Measurements from ENCODE around the gene CADM1.

CADM1 gene

GRCh38 chr11:115188188-115188897 is 315.9 kb downstream of the CADM1 start:
- DNase-seq, result no peak

GRCh38 chr11:115185931-115186330 is 318.3 kb downstream of the CADM1 start:
- no peak for DNase-seq

- DNase-seq, result no peak
Measured at GRCh38 chr11:115185507-115185906, 318.7 kb downstream of the CADM1 start.

- DNase-seq, result no peak
Measured at GRCh38 chr11:115184901-115185300, 319.3 kb downstream of the CADM1 start.

GRCh38 chr11:115183830-115184229 is 320.4 kb downstream of the CADM1 start:
- no peak for DNase-seq

- DNase-seq, result no peak
Measured at GRCh38 chr11:115183136-115183535, 321.1 kb downstream of the CADM1 start.

GRCh38 chr11:115182282-115182955 is 321.8 kb downstream of the CADM1 start:
- DNase-seq, result no peak

GRCh38 chr11:115181538-115181937 is 322.7 kb downstream of the CADM1 start:
- no peak for DNase-seq

GRCh38 chr11:115180272-115180671 is 323.9 kb downstream of the CADM1 start:
- DNase-seq, result peak in 8 of 56 donors; percentile 6 to 37 (median 26)

GRCh38 chr11:115179636-115180035 is 324.6 kb downstream of the CADM1 start:
- DNase-seq, result no peak

- DNase-seq, result no peak
Measured at GRCh38 chr11:115178705-115179104, 325.5 kb downstream of the CADM1 start.

- DNase-seq, result no peak
Measured at GRCh38 chr11:115173136-115173535, 331.1 kb downstream of the CADM1 start.

GRCh38 chr11:115170133-115170815 is 333.9 kb downstream of the CADM1 start:
- peak in 7 of 56 donors; percentile 3 to 62 (median 21) for DNase-seq

GRCh38 chr11:115169251-115169650 is 335.0 kb downstream of the CADM1 start:
- no peak for DNase-seq

- DNase-seq, result no peak
Measured at GRCh38 chr11:115168686-115169085, 335.5 kb downstream of the CADM1 start.

GRCh38 chr11:115168229-115168671 is 336.0 kb downstream of the CADM1 start:
- peak in 14 of 56 donors; percentile 10 to 54 (median 30) for DNase-seq

GRCh38 chr11:115167456-115167855 is 336.8 kb downstream of the CADM1 start:
- no peak for DNase-seq

- peak in 1 of 56 donors; percentile 10 for DNase-seq
Measured at GRCh38 chr11:115166820-115167219, 337.4 kb downstream of the CADM1 start.

GRCh38 chr11:115164774-115165173 is 339.4 kb downstream of the CADM1 start:
- DNase-seq, result no peak

GRCh38 chr11:115162919-115163318 is 341.3 kb downstream of the CADM1 start:
- DNase-seq, result no peak

GRCh38 chr11:115161876-115162275 is 342.3 kb downstream of the CADM1 start:
- no peak for DNase-seq

- no peak for DNase-seq
Measured at GRCh38 chr11:115159207-115159606, 345.0 kb downstream of the CADM1 start.
